Endothelial cell of umbilical vein (primary cell): Measurements from ENCODE around the gene GON4L. TPM values are rescaled to one million over a fixed set of nuclear protein-coding genes. Genes with fewer than 3 reads are reported as not detected.

Experiments used
- BruUV-seq: library from RNA; stranded (reverse); fragments of 400-500 nt; replicated peaks from 2 replicates; lab custom pipeline; 2021; lab: Mats Ljungman, UMichigan
- CTCF ChIA-PET: fragments of 300-600, 350-600 bp; sonication (Branson Sonifier 250); formaldehyde crosslinking; loops from one replicate; lab custom pipeline; 2021; ENCODE audit warnings: antibody characterized with exemption, inconsistent platforms; lab: Charles Lee
- POLR2A ChIA-PET: fragments of 300-600, 350-600 bp; sonication (Branson Sonifier 250); formaldehyde crosslinking; loops from one replicate; lab custom pipeline; 2021; ENCODE audit warnings: antibody characterized with exemption, inconsistent platforms; lab: Charles Lee
- DNase-seq: peaks from one replicate; pipeline ENCODE4 v3.0.0-alpha.2; 2011; ENCODE audit warnings: low read depth, low spot score
- FAIRE-seq: peaks from 2 replicates; lab custom pipeline; 2011; peaks lifted over from hg19 to GRCh38; lab: Jason Lieb, UNC
- H2AFZ ChIP-seq: 2 replicates; pipeline ENCODE4 v1.6.0; 2012; ENCODE audit warnings: low read depth, low read length, control low read depth, inconsistent platforms
- H3K27ac ChIP-seq: 2 replicates; pipeline ENCODE4 v1.5.1; 2011; ENCODE audit warnings: low read depth, mild to moderate bottlenecking, control low read depth, low read length, moderate library complexity; ENCODE audit not compliant: insufficient read depth
- H3K27me3 ChIP-seq, 2 experiments: 2 replicates each; pipeline versions ENCODE4 v1.6.0 to v1.6.1; 2011; ENCODE audit warnings: low read length in 2 of 2, mixed read lengths in 1 of 2; ENCODE audit not compliant: control insufficient read depth in 2 of 2, insufficient read depth in 2 of 2
- H3K36me3 ChIP-seq, 2 experiments: 2 replicates in 1 of 2; 3 replicates in 1 of 2; pipeline ENCODE4 v1.5.1; 2011; ENCODE audit warnings: low read length in 2 of 2, mild to moderate bottlenecking in 1 of 2, moderate library complexity in 1 of 2; ENCODE audit not compliant: control insufficient read depth in 2 of 2, insufficient read depth in 2 of 2; ENCODE audit errors: extremely low read depth in 1 of 2
- H3K4me1 ChIP-seq: 3 replicates; pipeline ENCODE4 v1.5.1; 2011; ENCODE audit warnings: mild to moderate bottlenecking, low read length; ENCODE audit not compliant: control insufficient read depth, insufficient read depth; ENCODE audit errors: extremely low read depth
- H3K4me2 ChIP-seq: 2 replicates; pipeline ENCODE4 v1.6.1; 2011; ENCODE audit warnings: low read length, control low read depth, mixed read lengths; ENCODE audit not compliant: insufficient read depth
- H3K4me3 ChIP-seq, 3 experiments: fragments of 200-600 bp in 1 of 3; sonication (generic), shearing (Covaris generic) in 1 of 3; replicated peaks in 1 of 3; 2 replicates each; pipeline ENCODE4 v1.5.1; 2011 to 2016; ENCODE audit warnings: control low read depth in 3 of 3, low read length in 3 of 3, mild to moderate bottlenecking in 2 of 3, inconsistent platforms in 1 of 3, low read depth in 1 of 3, moderate library complexity in 1 of 3; ENCODE audit not compliant: insufficient read depth in 1 of 3
- H3K79me2 ChIP-seq: 2 replicates; pipeline ENCODE4 v1.6.0; 2012; ENCODE audit warnings: low read length, inconsistent platforms; ENCODE audit not compliant: control insufficient read depth, insufficient read depth
- H3K9ac ChIP-seq: replicated peaks from 2 replicates; pipeline ENCODE3; 2011; ENCODE audit warnings: low read length, control low read depth; ENCODE audit not compliant: insufficient read depth; ENCODE audit errors: extremely low read depth
- H3K9me1 ChIP-seq: replicated peaks from 3 replicates; pipeline ENCODE4 v1.6.0; 2011; ENCODE audit warnings: mild to moderate bottlenecking, low read length; ENCODE audit not compliant: control insufficient read depth, insufficient read depth; ENCODE audit errors: extremely low read depth
- H3K9me3 ChIP-seq: replicated peaks from 2 replicates; pipeline ENCODE4 v1.5.1; 2012; ENCODE audit warnings: low read length, inconsistent platforms; ENCODE audit not compliant: control insufficient read depth, insufficient read depth
- H4K20me1 ChIP-seq: replicated peaks from 2 replicates; pipeline ENCODE3; 2011; ENCODE audit warnings: mild to moderate bottlenecking, low read length; ENCODE audit not compliant: control insufficient read depth, insufficient read depth; ENCODE audit errors: extremely low read depth
- CTCF ChIP-seq, 2 donors: IDR thresholded peaks; 1 replicate in 1 of 2; 2 replicates in 1 of 2; pipeline ENCODE4 v1.5.1; 2011; ENCODE audit warnings: low read length in 2 of 2, mild to moderate bottlenecking in 2 of 2, moderate library complexity in 2 of 2, control low read depth in 1 of 2, inconsistent platforms in 1 of 2, low read depth in 1 of 2; ENCODE audit not compliant: insufficient read depth in 1 of 2; ENCODE audit errors: extremely low read depth in 1 of 2
- EZH2 ChIP-seq: IDR thresholded peaks from 2 replicates; pipeline ENCODE4 v1.6.1; 2012; ENCODE audit warnings: borderline replicate concordance, low read depth, mild to moderate bottlenecking, moderate library complexity, low read length, inconsistent platforms; ENCODE audit not compliant: severe bottlenecking
- FOS ChIP-seq: IDR thresholded peaks from 2 replicates; pipeline ENCODE4 v1.6.1; 2011; ENCODE audit warnings: mild to moderate bottlenecking, low read length, moderate library complexity, borderline replicate concordance; ENCODE audit not compliant: insufficient read depth
- GATA2 ChIP-seq: IDR thresholded peaks from 2 replicates; pipeline ENCODE4 v1.7.0; 2011; ENCODE audit warnings: low read depth, mild to moderate bottlenecking, moderate library complexity, mixed read lengths, low read length; ENCODE audit not compliant: insufficient read length, insufficient read depth
- JUN ChIP-seq: IDR thresholded peaks from 2 replicates; pipeline ENCODE4 v1.6.1; 2011; ENCODE audit warnings: borderline replicate concordance, low read depth; ENCODE audit not compliant: insufficient read length, insufficient read depth
- MYC ChIP-seq: IDR thresholded peaks from one replicate; pipeline ENCODE4 v1.6.1; 2011; ENCODE audit warnings: mild to moderate bottlenecking, low read depth, low read length
- POLR2A ChIP-seq: IDR thresholded peaks from 2 replicates; pipeline ENCODE4 v1.6.1; 2012; ENCODE audit warnings: low read depth, mild to moderate bottlenecking, control low read depth, low read length
- POLR2AphosphoS5 ChIP-seq: IDR thresholded peaks from 2 replicates; pipeline ENCODE4 v1.6.1; 2012; ENCODE audit warnings: low read depth, mild to moderate bottlenecking, control low read depth, low read length, moderate library complexity; ENCODE audit not compliant: insufficient read depth
- dilution Hi-C: fragments of 300-500 bp; cut with MboI; formaldehyde crosslinking; loops from one replicate; pipeline ENCODE4 v1.15.0; 2019; ENCODE audit warnings: low sequenced_read_pairs; ENCODE audit not compliant: extremely low pct_ligation_motif_present
- intact Hi-C: fragments of 100-400 bp; cut with micrococcal nuclease; formaldehyde crosslinking; loops from one replicate; pipeline ENCODE4 v1.10.0; 2022
- polyA plus RNA-seq, 4 experiments: library from polyadenylated mRNA; depleted of rRNA in 3 of 4; stranded (reverse) in 3 of 4; unstranded in 1 of 4; fragments of >200 nt; gene quantifications; 2 replicates each; pipeline versions ENCODE4 v1.2.1 to v1.2.3, GENCODE V29; 2011 to 2012; ENCODE audit warnings: missing spikeins in 1 of 4
- total RNA-seq: library from RNA; stranded (reverse); gene quantifications from 2 replicates; pipeline ENCODE4 v1.2.3, GENCODE V29; 2021

GON4L gene
- total and polyA plus RNA-seq, 2 donors (not counting 3 experiments of a cell fraction or from before 2014, with no cell fraction given): 30.5 to 58.7 TPM

- H3K79me2 ChIP-seq: no peaks in the 10 kb centered on the region
- FAIRE-seq (no peak), DNase-seq (peak; percentile 29)
- no peak overlapping the region for H3K4me2 ChIP-seq
- H3K4me3 ChIP-seq: no peak overlapping the region
- no peak overlapping the region for H3K9ac ChIP-seq
- H2AFZ ChIP-seq: no peak overlapping the region
- H4K20me1 ChIP-seq: no peaks in the 10 kb centered on the region
- no peaks in the 10 kb centered on the region for H3K9me1 ChIP-seq
- TF ChIP-seq GATA2: no peak
- TF ChIP-seq MYC: no peak
- TF ChIP-seq POLR2A: no peak
- no peak for TF ChIP-seq POLR2AphosphoS5
- TF ChIP-seq CTCF (IDR thresholded peaks at IDR 0.05; ENCODE audit: extremely low read depth in 1 of 2, insufficient read depth in 1 of 2, low read depth in 1 of 2, low read length in 2 of 2): no peak
- TF ChIP-seq EZH2: no peak
- TF ChIP-seq JUN: no peak
- TF ChIP-seq FOS: no peak
- no peaks in the 10 kb centered on the region for H3K27me3 ChIP-seq
- intact Hi-C loops (no loop called here), dilution Hi-C loops (no loop called here)
- H3K27ac ChIP-seq: no peak overlapping the region
- CTCF ChIA-PET: interaction anchor here (1.5 to 3.2 kb wide), 3 partner anchors 12 to 15 kb away, joined by 3 to 9 read pairs (median 7); partner anchors contain the start of genes GON4L and SYT11
- H3K36me3 ChIP-seq: peaks cover 0 to 3% of the 10 kb centered on the region in 2 experiments
- POLR2A ChIA-PET: interaction anchor here (1.0 kb wide), 1 partner anchor 22 kb away, joined by 5 read pairs; no protein-coding TSS in a partner anchor
- no peaks in the 10 kb centered on the region for H3K9me3 ChIP-seq
- H3K4me1 ChIP-seq: no peaks in the 10 kb centered on the region
- no TSS peak for BruUV-seq
Measured at GRCh38 chr1:155871390-155871789, 14.4 kb upstream of the GON4L start.
